ENCODE results near the gene PTTG1IP.
"Not testable (repeated sequence)": the region's sequence is repeated elsewhere in the genome, so short reads cannot be mapped to it uniquely, and the experiment has no call there.

Gene PTTG1IP

GRCh38 chr21:44918581-44919033 is 45.1 kb upstream of the PTTG1IP start:
- DNase-seq (ENCODE audit: low read depth), result no peak
- TF ChIP-seq CTCF (IDR thresholded peaks at IDR 0.05; ENCODE audit: low read length, missing control alignments), result no peak
- no peak overlapping the region for H3K4me3 ChIP-seq (replicated peaks; ENCODE audit: low read depth, low read length)

DNA sequence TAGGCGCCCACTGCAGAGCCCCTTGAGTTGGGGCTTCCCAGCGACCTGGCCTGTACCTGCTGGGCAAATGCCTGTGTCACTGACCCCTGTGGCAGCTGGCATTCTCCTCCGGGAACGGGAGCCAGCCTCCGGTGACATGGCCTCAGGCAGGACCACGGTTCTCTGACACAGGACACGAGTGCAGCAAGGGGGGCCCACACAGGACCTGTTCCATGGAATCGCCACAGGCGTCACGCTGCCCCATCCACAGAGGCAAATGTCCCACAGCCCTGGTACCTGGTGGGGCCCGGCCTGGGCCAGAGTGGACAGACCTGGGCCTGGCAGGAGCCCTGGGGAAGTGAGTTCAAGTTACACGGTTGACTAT is 44.6 kb upstream of the PTTG1IP start:
- no peak overlapping the region for H3K4me3 ChIP-seq (replicated peaks; ENCODE audit: low read depth, low read length)
- no peak for TF ChIP-seq CTCF (IDR thresholded peaks at IDR 0.05; ENCODE audit: low read length, missing control alignments)
- no peak for DNase-seq (ENCODE audit: low read depth)

DNA sequence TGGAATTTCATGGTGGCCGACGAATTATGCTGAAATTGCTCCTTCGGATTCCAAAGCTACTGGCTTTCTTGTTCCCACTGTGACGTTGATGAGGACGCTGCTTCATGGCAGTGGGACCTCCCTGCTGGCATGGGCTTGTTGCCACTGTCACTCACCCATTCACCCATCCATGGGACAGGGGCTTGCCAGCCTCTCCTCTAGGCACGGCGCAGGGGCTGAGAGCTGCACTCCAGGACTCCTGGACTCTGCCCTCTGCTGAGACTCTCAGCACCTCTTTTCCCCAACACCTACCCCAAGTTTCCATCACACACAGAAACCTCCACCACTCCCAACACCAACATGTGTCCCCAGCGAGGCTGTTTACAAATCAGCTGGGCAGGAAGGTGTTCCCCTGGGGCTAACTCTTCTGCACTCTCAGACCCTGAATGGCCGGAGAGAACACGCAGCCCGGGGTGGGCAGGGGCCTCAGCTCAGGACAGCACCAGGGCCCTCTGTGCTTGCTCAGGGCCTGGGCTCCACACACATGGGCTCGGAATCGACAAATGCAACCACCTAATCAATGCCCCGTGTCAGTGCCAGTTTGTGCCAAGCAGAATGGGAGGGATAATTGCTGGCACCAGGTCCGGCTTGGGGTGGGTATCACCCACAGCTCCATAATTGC is 44.1 kb upstream of the PTTG1IP start:
- H3K4me3 ChIP-seq (replicated peaks; ENCODE audit: low read depth, low read length), result no peak overlapping the region
- no peak for TF ChIP-seq CTCF (IDR thresholded peaks at IDR 0.05; ENCODE audit: low read length, missing control alignments)
- DNase-seq (ENCODE audit: low read depth), result no peak

GRCh38 chr21:44916965-44917364 is 43.5 kb upstream of the PTTG1IP start:
- H3K4me3 ChIP-seq (replicated peaks; ENCODE audit: low read depth, low read length), result no peak overlapping the region
- peak; percentile 22 for DNase-seq (ENCODE audit: low read depth)
- TF ChIP-seq CTCF (IDR thresholded peaks at IDR 0.05; ENCODE audit: low read length, missing control alignments), result no peak

- H3K4me3 ChIP-seq (replicated peaks; ENCODE audit: low read depth, low read length), result no peak overlapping the region
- no peak for DNase-seq (ENCODE audit: low read depth)
- TF ChIP-seq CTCF (IDR thresholded peaks at IDR 0.05; ENCODE audit: low read length, missing control alignments), result no peak
Measured at GRCh38 chr21:44914176-44914874, 40.8 kb upstream of the PTTG1IP start.

DNA sequence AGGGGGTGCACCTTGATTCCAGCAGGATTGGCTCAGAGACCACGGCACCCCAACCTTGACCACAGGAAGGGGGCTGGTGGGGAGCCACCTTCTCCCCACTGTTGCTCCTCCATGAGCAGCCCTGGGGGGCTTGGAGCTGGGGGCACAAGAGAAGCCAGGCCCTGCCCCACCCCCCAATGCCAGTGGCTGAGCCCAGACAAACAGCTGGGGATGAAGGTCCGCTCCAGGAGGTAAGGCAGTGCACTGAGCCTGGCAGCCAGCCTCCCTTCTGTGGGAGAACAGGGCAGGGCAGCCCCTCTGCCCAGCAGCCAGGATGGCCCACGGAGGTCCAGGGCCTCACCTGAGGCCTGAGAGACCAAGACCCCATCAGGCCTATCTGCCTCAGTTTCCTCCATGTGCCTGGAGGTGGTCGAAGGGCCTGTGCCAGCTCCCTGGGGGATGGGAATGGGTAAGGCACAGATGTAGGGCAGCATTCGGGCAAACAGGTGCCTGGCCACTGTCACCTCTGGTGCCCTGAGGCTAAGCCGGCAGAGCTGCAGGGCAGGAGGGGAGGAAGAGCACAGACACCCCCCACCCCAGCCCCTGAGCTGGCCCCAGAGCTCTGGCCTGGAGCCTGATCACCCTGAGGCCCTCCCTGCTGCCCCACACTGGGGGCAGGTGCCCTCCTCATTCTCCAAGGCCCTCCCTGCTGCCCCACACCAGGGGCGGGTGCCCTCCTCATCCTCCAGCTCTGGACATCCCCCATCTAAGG is 40.1 kb upstream of the PTTG1IP start:
- DNase-seq (ENCODE audit: low read depth), result no peak
- no peak for TF ChIP-seq CTCF (IDR thresholded peaks at IDR 0.05; ENCODE audit: low read length, missing control alignments)
- H3K4me3 ChIP-seq (replicated peaks; ENCODE audit: low read depth, low read length), result no peak overlapping the region

DNA sequence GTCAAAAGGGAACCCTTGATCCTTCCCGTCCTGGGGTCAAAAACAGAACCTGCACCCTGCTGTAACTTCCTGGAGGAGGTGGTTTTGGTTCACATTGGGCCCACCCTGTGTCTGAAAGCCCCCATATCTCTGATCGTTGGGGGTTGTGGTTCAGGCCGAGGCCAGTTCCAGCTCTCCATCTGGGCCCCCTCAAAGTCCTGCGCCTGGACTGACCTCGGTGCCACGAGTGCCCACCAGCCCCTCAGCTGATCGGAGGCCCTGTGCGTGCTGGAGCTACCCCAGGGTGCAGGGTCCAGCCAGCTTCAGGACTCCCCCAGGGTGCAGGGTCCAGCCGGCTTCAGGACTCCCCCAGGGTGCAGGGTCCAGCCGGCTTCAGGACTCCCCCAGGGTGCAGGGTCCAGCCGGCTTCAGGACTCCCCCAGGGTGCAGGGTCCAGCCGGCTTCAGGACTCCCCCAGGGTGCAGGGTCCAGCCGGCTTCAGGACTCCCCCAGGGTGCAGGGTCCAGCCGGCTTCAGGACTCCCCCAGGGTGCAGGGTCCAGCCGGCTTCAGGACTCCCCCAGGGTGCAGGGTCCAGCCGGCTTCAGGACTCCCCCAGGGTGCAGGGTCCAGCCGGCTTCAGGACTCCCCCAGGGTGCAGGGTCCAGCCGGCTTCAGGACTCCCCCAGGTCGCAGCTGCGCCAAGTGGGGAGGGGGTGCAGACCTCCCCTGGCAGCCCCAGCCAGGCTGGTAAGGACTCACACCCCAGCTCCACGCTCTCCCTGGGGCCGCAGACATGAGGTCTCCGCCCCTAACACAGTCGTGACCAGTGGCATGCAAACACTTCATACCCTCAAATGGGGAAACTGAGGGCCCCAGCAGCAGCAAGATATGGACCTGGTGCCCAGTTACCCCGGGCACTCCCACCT is 39.3 kb upstream of the PTTG1IP start:
- not testable (repeated sequence) for H3K4me3 ChIP-seq (replicated peaks; ENCODE audit: low read depth, low read length); DNase-seq (ENCODE audit: low read depth)
